Suppressor macrophage (primary cell): ENCODE data around the gene PLEKHG7.

Experiments
- DNase-seq, 4 experiments: peaks; one replicate each; pipeline ENCODE4 v3.0.0-alpha.2; 2020 to 2022

The PLEKHG7 gene

DNA sequence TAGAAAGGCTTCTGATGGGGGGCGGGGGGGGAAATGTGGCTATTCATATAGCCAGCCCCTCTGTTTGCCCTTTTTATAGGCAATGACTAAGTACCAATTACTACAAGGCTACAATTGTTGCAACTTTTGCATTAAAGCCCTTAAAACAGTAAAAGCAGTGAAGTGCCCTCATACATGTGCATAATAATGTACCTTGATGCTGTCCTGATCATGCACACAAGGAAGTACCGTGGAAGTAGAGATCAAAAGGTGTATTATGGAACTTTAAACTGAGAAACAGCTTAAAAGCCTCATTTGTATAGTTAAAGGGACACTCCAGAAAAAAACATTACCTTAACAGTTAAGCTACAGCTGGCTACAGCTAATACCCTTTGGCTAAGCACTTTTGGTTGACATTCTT, 111.8 kb downstream of the PLEKHG7 start:
- no peak for DNase-seq

DNA sequence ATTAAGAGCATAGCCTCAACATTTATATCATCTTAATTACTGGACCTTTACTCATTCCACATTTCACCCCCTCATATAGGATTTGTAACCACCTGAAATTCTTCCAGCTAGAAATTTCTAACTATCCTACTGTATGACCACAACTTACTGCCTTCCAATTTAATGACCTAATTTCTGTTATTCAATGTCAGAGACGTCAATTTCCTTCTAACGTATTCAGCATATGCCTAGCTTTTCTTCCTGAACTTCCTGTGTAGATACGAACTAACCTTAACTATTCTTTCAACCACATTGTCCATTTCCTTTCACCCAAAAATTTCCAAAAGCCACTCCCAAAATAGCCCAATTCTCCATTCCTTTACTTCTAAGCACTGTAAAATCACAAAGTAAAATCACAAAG, 118.4 kb downstream of the PLEKHG7 start:
- DNase-seq, result no peak
